Right lobe of liver (tissue), 4 donors: ENCODE results near the gene PLN.

ENCODE experiments used
- POLR2A ChIP-seq: fragments of 450-650 bp; IDR thresholded peaks from one replicate; pipeline ENCODE4 v1.6.1; 2017; ENCODE audit warnings: antibody characterized with exemption, mild to moderate bottlenecking
- TF ChIP-seq, protein P1 (sequence below), 4 donors: fragments of 200-600 bp in 3 of 4; fragments of 450-650 bp in 1 of 4; IDR thresholded peaks; one replicate each; pipeline versions ENCODE4 v1.5.1 to v1.8.0; 2016 to 2022; ENCODE audit warnings: antibody characterized with exemption in 4 of 4, mild to moderate bottlenecking in 2 of 4
- donor health status: DM: no; HTN: no; CAD: no.
- donor health status: DM: no; HTN: no; CAD: no.
- donor health status: DM: no; HTN: yes; CAD: no.

DNA sequence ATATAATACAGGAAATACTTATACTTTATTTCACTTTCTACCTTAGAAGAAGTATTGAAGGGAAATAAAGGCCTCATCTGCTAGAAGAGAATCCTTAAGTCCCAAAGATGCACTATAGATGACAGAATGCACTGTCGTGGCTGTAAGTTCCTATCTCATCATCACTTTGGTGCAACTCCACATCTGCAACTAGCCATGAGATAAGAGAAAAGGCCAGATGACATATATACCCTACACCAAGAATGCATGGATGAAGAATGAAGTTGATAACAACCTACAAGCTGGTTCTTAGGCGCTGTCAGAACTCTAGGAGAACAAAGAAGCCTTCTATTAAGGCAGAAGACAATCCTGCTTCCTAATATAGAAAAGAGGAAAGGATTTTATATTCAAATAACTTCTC, 11.6 kb upstream of the PLN start:
- TF ChIP-seq, protein P1, sequence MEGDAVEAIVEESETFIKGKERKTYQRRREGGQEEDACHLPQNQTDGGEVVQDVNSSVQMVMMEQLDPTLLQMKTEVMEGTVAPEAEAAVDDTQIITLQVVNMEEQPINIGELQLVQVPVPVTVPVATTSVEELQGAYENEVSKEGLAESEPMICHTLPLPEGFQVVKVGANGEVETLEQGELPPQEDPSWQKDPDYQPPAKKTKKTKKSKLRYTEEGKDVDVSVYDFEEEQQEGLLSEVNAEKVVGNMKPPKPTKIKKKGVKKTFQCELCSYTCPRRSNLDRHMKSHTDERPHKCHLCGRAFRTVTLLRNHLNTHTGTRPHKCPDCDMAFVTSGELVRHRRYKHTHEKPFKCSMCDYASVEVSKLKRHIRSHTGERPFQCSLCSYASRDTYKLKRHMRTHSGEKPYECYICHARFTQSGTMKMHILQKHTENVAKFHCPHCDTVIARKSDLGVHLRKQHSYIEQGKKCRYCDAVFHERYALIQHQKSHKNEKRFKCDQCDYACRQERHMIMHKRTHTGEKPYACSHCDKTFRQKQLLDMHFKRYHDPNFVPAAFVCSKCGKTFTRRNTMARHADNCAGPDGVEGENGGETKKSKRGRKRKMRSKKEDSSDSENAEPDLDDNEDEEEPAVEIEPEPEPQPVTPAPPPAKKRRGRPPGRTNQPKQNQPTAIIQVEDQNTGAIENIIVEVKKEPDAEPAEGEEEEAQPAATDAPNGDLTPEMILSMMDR (IDR thresholded peaks at IDR 0.05) = no peak
- TF ChIP-seq POLR2A = no peak
